SK-N-SH (cell line): ENCODE measurements around the gene PROSER3. TPM values are rescaled to one million over a fixed set of nuclear protein-coding genes. Genes with fewer than 3 reads are reported as not detected.
"Not testable (repeated sequence)": the region's sequence is repeated elsewhere in the genome, so short reads cannot be mapped to it uniquely, and the experiment has no call there.

Source experiments
- CTCF ChIA-PET: fragments of 300-600, 350-600 bp; formaldehyde crosslinking; extraction: SDS; loops from one replicate; lab custom pipeline; 2021; lab: Yijun Ruan, JAX
- POLR2A ChIA-PET: fragments of 350-600 bp; sonication (Branson Sonifier 250); formaldehyde crosslinking; extraction: SDS; loops from one replicate; lab custom pipeline; 2020; ENCODE audit warnings: antibody characterized with exemption, inconsistent platforms; lab: Yijun Ruan, JAX
- DNase-seq: peaks from one replicate; pipeline ENCODE4 v3.0.0; 2012
- H2AFZ ChIP-seq: fragments of 200-600 bp; sonication (generic); 2 replicates; pipeline ENCODE4 v1.8.1; 2016; ENCODE audit warnings: antibody characterized with exemption, mild to moderate bottlenecking, low read depth
- H3F3A ChIP-seq: fragments of 200-600 bp; sonication (generic); replicated peaks from 2 replicates; pipeline ENCODE3; 2016; ENCODE audit warnings: antibody characterized with exemption, mild to moderate bottlenecking; ENCODE audit not compliant: insufficient read depth
- H3K27ac ChIP-seq, 2 experiments: fragments of 200-500 bp in 1 of 2; fragments of 200-600 bp in 1 of 2; sonication (Bioruptor generic) in 1 of 2; sonication (generic), shearing (Covaris generic) in 1 of 2; 2 replicates each; pipeline versions ENCODE4 v1.5.1 to v1.6.1; 2014 to 2016; ENCODE audit warnings: low read depth in 2 of 2, inconsistent platforms in 1 of 2, low read length in 1 of 2, mild to moderate bottlenecking in 1 of 2, mixed read lengths in 1 of 2
- H3K27me3 ChIP-seq: fragments of 200-600 bp; sonication (generic), shearing (Covaris generic); 2 replicates; pipeline ENCODE4 v1.6.1; 2016; ENCODE audit warnings: mixed run types; ENCODE audit not compliant: insufficient read depth
- H3K36me3 ChIP-seq, 2 experiments: fragments of 200-500 bp in 1 of 2; fragments of 200-600 bp in 1 of 2; sonication (Bioruptor generic) in 1 of 2; sonication (generic) in 1 of 2; replicated peaks in 1 of 2; 2 replicates each; pipeline versions ENCODE3 to v1.5.1; 2014 to 2016; ENCODE audit warnings: low read length in 1 of 2, mild to moderate bottlenecking in 1 of 2; ENCODE audit not compliant: insufficient read depth in 2 of 2, control insufficient read depth in 1 of 2
- H3K4me1 ChIP-seq, 2 experiments: fragments of 200-500 bp in 1 of 2; fragments of 200-600 bp in 1 of 2; sonication (Bioruptor generic) in 1 of 2; sonication (generic), shearing (Covaris generic) in 1 of 2; 2 replicates each; pipeline versions ENCODE4 v1.5.1 to v1.6.1; 2014 to 2016; ENCODE audit warnings: low read depth in 1 of 2, low read length in 1 of 2, mixed run types in 1 of 2; ENCODE audit not compliant: insufficient read depth in 2 of 2, control insufficient read depth in 1 of 2
- H3K4me2 ChIP-seq: fragments of 200-600 bp; sonication (generic), shearing (Covaris generic); 2 replicates; pipeline ENCODE4 v1.6.1; 2017; ENCODE audit warnings: mixed run types
- H3K4me3 ChIP-seq, 2 experiments: fragments of 200-500 bp in 1 of 2; fragments of 200-600 bp in 1 of 2; sonication (Bioruptor generic) in 1 of 2; sonication (generic), shearing (Covaris generic) in 1 of 2; 2 replicates each; pipeline versions ENCODE4 v1.5.1 to v1.8.1; 2014 to 2016; ENCODE audit warnings: low read depth in 2 of 2, inconsistent platforms in 1 of 2, low read length in 1 of 2, mild to moderate bottlenecking in 1 of 2, mixed read lengths in 1 of 2, moderate library complexity in 1 of 2
- H3K79me2 ChIP-seq: fragments of 200-600 bp; sonication (generic); 2 replicates; pipeline ENCODE4 v1.8.1; 2017; ENCODE audit warnings: mild to moderate bottlenecking; ENCODE audit not compliant: insufficient read depth
- H3K9ac ChIP-seq: fragments of 200-600 bp; sonication (generic); 2 replicates; pipeline ENCODE4 v1.6.1; 2017; ENCODE audit warnings: mixed run types
- H3K9me2 ChIP-seq: fragments of 200-600 bp; sonication (generic); 2 replicates; pipeline ENCODE4 v1.6.1; 2017; ENCODE audit warnings: mixed run types
- H3K9me3 ChIP-seq: fragments of 200-600 bp; sonication (generic); 2 replicates; pipeline ENCODE4 v1.6.1; 2017; ENCODE audit warnings: mixed run types, mild to moderate bottlenecking, moderate library complexity
- H4K20me1 ChIP-seq: fragments of 200-600 bp; sonication (generic); 2 replicates; pipeline ENCODE4 v1.6.1; 2017; ENCODE audit warnings: mild to moderate bottlenecking, mixed run types; ENCODE audit not compliant: insufficient read depth
- CHD2 ChIP-seq: fragments of 150-350 bp; IDR thresholded peaks from 2 replicates; pipeline ENCODE4 v1.6.1; 2018; ENCODE audit warnings: low read length; ENCODE audit not compliant: partially characterized antibody
- ELF1 ChIP-seq: IDR thresholded peaks from 2 replicates; pipeline ENCODE4 v1.4.0; 2012
- EP300 ChIP-seq, 2 experiments: IDR thresholded peaks; 2 replicates each; pipeline versions ENCODE4 v1.4.0 to v1.6.1; 2012; ENCODE audit warnings: borderline replicate concordance in 1 of 2, low read depth in 1 of 2, low read length in 1 of 2
- FOSL2 ChIP-seq: IDR thresholded peaks from 2 replicates; pipeline ENCODE4 v1.4.0; 2012; ENCODE audit warnings: low read depth, mild to moderate bottlenecking, moderate library complexity, borderline replicate concordance
- FOXM1 ChIP-seq: IDR thresholded peaks from 2 replicates; pipeline ENCODE4 v1.4.0; 2012; ENCODE audit warnings: low read depth, mild to moderate bottlenecking
- GATA2 ChIP-seq: sonication (generic); formaldehyde crosslinking; IDR thresholded peaks from 2 replicates; pipeline ENCODE4 v1.5.0; 2020; ENCODE audit warnings: mild to moderate bottlenecking, missing genetic modification reagents
- JUND ChIP-seq: IDR thresholded peaks from 2 replicates; pipeline ENCODE4 v1.4.0; 2012
- MAX ChIP-seq: IDR thresholded peaks from 2 replicates; pipeline ENCODE4 v1.4.0; 2012; ENCODE audit warnings: low read depth
- NFIC ChIP-seq: IDR thresholded peaks from 2 replicates; pipeline ENCODE4 v1.4.0; 2012; ENCODE audit warnings: borderline replicate concordance
- POLR2AphosphoS5 ChIP-seq: IDR thresholded peaks from 2 replicates; pipeline ENCODE4 v1.6.1; 2012; ENCODE audit warnings: low read depth, low read length
- RAD21 ChIP-seq: IDR thresholded peaks from 2 replicates; pipeline ENCODE4 v1.6.1; 2012; ENCODE audit warnings: mild to moderate bottlenecking, low read length
- RXRA ChIP-seq: IDR thresholded peaks from 2 replicates; pipeline ENCODE4 v1.4.0; 2012; ENCODE audit warnings: low read depth, mild to moderate bottlenecking, borderline replicate concordance
- TAF1 ChIP-seq: IDR thresholded peaks from 2 replicates; pipeline ENCODE4 v1.6.1; 2012; ENCODE audit warnings: low read depth, mild to moderate bottlenecking, low read length, moderate library complexity, borderline replicate concordance
- TCF12 ChIP-seq: IDR thresholded peaks from 2 replicates; pipeline ENCODE4 v1.4.0; 2012
- WGBS: methylation state at CpG from one replicate; pipeline ENCODE4 v1.1.6; 2017; ENCODE audit warnings: low lambda C conversion rate; 5-methylcytosine and 5-hydroxymethylcytosine counted together
- polyA plus RNA-seq, 3 experiments: library from polyadenylated mRNA; depleted of rRNA; stranded (reverse); fragments of >200 nt; gene quantifications; 2 replicates each; pipeline ENCODE4 v1.2.3, GENCODE V29; 2012
- TF ChIP-seq, protein P1 (sequence below): IDR thresholded peaks from 2 replicates; pipeline ENCODE4 v1.4.0; 2012; ENCODE audit warnings: low read depth, borderline replicate concordance
- TF ChIP-seq, protein P2 (sequence below): IDR thresholded peaks from 2 replicates; pipeline ENCODE4; 2012

The PROSER3 gene
- polyA plus RNA-seq, 1 of the 3 experiments (the other 2 are of a cell fraction) = 12.5 TPM

DNA sequence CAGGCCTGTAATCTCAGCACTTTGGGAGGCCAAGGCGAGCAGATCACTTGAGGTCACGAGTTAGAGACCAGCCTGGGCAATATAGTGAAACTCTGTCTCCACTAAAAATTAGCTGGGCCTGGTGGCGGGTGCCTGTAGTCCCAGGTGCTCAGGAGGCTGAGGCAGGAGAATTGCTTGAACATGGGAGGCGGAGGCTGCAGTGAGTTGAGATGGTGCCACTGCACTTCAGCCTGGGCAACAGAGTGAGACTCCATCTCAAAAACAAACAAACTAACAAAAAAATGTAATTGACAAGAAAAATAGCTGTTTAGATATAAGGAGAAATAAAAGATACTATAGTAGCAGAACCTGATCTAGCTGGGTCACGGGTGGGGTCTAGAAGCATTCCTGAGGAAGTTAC lies 14.4 kb downstream of the PROSER3 start:
- H3K4me2 ChIP-seq, DNase-seq, H3K9me3 ChIP-seq, H2AFZ ChIP-seq, H4K20me1 ChIP-seq, H3K4me3 ChIP-seq, H3K27me3 ChIP-seq, H3F3A ChIP-seq: not testable (repeated sequence)
- peaks cover 13% of the 10 kb centered on the region; the same call in 1 of the 2 replicates for H3K79me2 ChIP-seq
- CTCF ChIA-PET = interaction anchor here (1.0 to 1.6 kb wide), 2 partner anchors 12 to 25 kb away, joined by 3 read pairs; partner anchors contain the start of gene LIN37
- H3K4me1 ChIP-seq = peaks cover 0 to 12% of the 10 kb centered on the region in 2 experiments; a peak in 2 of 4 replicates
- 96% methylated on average over 5 of the region's 5 CpGs for WGBS
- TF ChIP-seq POLR2AphosphoS5 = 0 out of 2 replicates have a peak, but pooled peaks have one; percentile 3
- TF ChIP-seq, all 33 proteins: peak for 1; not testable (repeated sequence) for 32
- H3K9ac ChIP-seq, H3K36me3 ChIP-seq, H3K9me2 ChIP-seq, H3K27ac ChIP-seq: not testable (repeated sequence)
- POLR2A ChIA-PET = interaction anchor here (1.2 to 1.3 kb wide), 2 partner anchors 7 to 32 kb away, joined by 3 to 4 read pairs; no protein-coding TSS in a partner anchor

DNA sequence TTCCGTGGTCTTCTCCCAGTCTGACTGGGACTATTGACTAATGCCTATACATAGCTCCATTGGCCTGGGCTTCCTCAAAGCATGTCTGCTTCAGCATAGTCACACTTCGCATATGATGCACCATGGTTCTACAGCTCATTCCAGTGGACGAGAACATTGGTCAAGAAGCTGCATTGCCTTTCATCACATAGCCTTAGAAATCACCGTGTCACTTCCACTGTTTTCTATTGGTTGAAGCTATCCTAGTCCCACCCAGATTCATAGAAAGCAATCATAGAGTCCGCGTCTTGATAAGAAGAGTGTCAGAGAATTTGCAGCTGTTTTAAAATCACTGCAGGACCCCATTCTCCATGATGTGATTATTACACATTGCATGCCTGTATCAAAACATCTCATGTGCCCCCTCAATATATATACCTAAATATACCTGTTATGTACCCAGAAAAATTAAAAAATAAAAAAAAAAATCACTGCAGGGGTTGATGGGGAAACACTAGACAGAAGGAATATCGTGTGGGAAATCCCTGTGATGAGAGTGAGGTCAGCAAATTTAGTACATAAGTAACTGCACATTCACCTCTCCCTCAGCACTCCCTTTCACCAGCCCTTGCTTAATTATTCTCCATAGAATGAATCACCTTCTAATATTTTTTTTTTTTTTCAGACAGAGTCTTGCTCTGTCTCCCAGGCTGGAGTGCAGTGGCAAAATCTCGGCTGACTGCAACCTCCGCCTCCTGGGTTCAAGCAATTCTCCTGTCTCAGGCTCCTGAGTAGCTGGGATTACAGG lies 15.2 kb downstream of the PROSER3 start:
- Histone ChIP-seq H3K27ac (no peak overlapping the region), H3K27me3 (no peaks in the 10 kb centered on the region), H3F3A (peaks cover 8% of the 10 kb centered on the region), H3K9me2 (no peaks in the 10 kb centered on the region), H3K9me3 (no peaks in the 10 kb centered on the region), H2AFZ (no peak overlapping the region), H3K4me3 (no peak overlapping the region), H3K9ac (no peak overlapping the region), H3K36me3 (peaks cover 0 to 1% of the 10 kb centered on the region in 2 experiments), H3K79me2 (peaks cover 13% of the 10 kb centered on the region; the same call in 1 of the 2 replicates), H4K20me1 (no peaks in the 10 kb centered on the region), H3K4me1 (peaks cover 0 to 12% of the 10 kb centered on the region in 2 experiments; a peak in 2 of 4 replicates), H3K4me2 (no peak overlapping the region)
- TF ChIP-seq TAF1 = no peak
- TF ChIP-seq RXRA = no peak
- POLR2A ChIA-PET = interaction anchor here (0.7 to 1.3 kb wide), 3 partner anchors 8 to 275 kb away, joined by 3 to 4 read pairs (median 3); no protein-coding TSS in a partner anchor
- CTCF ChIA-PET = interaction anchor here (1.0 to 1.6 kb wide), 2 partner anchors 13 to 25 kb away, joined by 3 read pairs; partner anchors contain the start of gene LIN37
- no peak for DNase-seq
- WGBS = 30% methylated on average over 9 of the region's 9 CpGs

DNA sequence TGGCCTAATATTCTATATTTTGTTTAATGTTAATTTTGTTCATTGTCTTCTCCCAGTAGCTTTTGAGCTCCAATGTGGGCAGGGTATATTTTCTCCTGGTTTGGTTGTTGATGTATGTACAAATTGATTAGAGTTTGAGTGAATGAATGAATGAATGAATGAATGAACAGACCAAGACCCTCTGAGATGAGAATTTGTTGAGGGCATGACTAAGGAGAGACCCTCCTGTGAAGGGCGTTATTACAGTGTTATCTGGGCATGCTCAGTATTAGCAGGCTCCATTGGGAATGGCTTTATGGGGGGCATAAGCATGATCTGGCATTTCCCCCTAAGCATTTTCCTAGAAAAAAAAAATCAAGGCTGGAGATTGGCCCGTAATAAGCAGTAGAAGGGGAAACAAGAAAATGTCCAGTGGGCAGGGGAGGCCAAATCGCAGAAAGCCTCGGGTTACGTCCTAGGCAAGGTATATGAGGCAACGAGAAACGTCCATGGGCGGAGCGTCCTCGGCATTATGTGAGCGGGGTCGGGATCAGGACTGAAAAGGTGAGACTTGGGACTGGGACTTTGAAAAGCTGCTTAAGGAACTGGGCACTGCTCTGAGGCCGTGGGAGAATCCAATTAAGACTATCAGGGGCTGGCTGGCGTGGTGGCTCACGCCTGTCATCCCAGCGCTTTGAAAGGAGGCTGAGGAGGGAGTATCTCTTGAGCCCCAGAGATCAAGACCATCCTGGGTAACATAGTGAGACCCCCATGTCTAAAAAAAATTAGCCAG lies 16.5 kb downstream of the PROSER3 start:
- POLR2A ChIA-PET = interaction anchor here (0.6 kb wide), 2 partner anchors 12 to 131 kb away, joined by 3 to 5 read pairs; no protein-coding TSS in a partner anchor
- no peak for DNase-seq
- WGBS = 10% methylated on average over 14 of the region's 16 CpGs
- no peak for TF ChIP-seq CHD2
- no peak for TF ChIP-seq POLR2AphosphoS5
- no peak for TF ChIP-seq TCF12
- no peak for TF ChIP-seq TAF1
- TF ChIP-seq, protein P1, sequence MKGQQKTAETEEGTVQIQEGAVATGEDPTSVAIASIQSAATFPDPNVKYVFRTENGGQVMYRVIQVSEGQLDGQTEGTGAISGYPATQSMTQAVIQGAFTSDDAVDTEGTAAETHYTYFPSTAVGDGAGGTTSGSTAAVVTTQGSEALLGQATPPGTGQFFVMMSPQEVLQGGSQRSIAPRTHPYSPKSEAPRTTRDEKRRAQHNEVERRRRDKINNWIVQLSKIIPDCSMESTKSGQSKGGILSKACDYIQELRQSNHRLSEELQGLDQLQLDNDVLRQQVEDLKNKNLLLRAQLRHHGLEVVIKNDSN = no peak
- no peak for TF ChIP-seq JUND
- TF ChIP-seq FOSL2 = no peak
- TF ChIP-seq EP300 (IDR thresholded peaks at IDR 0.05; ENCODE audit: borderline replicate concordance in 1 of 2, low read depth in 1 of 2, low read length in 1 of 2) = no peak
- no peak for TF ChIP-seq FOXM1
- no peak for TF ChIP-seq MAX
- no peak for TF ChIP-seq RAD21
- TF ChIP-seq, protein P2, sequence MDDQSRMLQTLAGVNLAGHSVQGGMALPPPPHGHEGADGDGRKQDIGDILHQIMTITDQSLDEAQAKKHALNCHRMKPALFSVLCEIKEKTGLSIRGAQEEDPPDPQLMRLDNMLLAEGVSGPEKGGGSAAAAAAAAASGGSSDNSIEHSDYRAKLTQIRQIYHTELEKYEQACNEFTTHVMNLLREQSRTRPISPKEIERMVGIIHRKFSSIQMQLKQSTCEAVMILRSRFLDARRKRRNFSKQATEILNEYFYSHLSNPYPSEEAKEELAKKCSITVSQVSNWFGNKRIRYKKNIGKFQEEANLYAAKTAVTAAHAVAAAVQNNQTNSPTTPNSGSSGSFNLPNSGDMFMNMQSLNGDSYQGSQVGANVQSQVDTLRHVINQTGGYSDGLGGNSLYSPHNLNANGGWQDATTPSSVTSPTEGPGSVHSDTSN = no peak
- no peak for TF ChIP-seq NFIC
- no peak for TF ChIP-seq ELF1
- TF ChIP-seq GATA2 (CRISPR knock-in tag) = no peak

More for the DNA sequence above, 16.5 kb downstream of the PROSER3 start:
- H3K36me3 ChIP-seq = no peaks in the 10 kb centered on the region
- CTCF ChIA-PET = interaction anchor here (1.1 kb wide), 1 partner anchor 157 kb away, joined by 3 read pairs; no protein-coding TSS in a partner anchor
- H3K27me3 ChIP-seq = no peaks in the 10 kb centered on the region
- H3K4me1 ChIP-seq = peaks cover 0 to 12% of the 10 kb centered on the region in 2 experiments; a peak in 2 of 4 replicates
- H3K4me2 ChIP-seq = peak overlapping the region; percentile 90
- peak overlapping the region; percentile 76; the same call in 1 of the 2 replicates for H2AFZ ChIP-seq
- H4K20me1 ChIP-seq = no peaks in the 10 kb centered on the region
- no peaks in the 10 kb centered on the region for H3K9me2 ChIP-seq
- no peak overlapping the region for H3K27ac ChIP-seq
- H3K9ac ChIP-seq = no peak overlapping the region
- H3K4me3 ChIP-seq = peak overlapping the region; percentile 59 to 76
- no peaks in the 10 kb centered on the region for H3K9me3 ChIP-seq
- H3K79me2 ChIP-seq = peaks cover 13% of the 10 kb centered on the region; the same call in 1 of the 2 replicates
- peaks cover 8% of the 10 kb centered on the region for H3F3A ChIP-seq
